Measurements from ENCODE around the gene OR10H1.
A peak's percentile ranks its signal among the peaks of the same experiment; 100 is the strongest.
"Not testable (repeated sequence)": the region's sequence is repeated elsewhere in the genome, so short reads cannot be mapped to it uniquely, and the experiment has no call there.

The OR10H1 gene, protein sequence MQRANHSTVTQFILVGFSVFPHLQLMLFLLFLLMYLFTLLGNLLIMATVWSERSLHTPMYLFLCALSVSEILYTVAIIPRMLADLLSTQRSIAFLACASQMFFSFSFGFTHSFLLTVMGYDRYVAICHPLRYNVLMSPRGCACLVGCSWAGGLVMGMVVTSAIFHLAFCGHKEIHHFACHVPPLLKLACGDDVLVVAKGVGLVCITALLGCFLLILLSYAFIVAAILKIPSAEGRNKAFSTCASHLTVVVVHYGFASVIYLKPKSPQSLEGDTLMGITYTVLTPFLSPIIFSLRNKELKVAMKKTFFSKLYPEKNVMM

DNA sequence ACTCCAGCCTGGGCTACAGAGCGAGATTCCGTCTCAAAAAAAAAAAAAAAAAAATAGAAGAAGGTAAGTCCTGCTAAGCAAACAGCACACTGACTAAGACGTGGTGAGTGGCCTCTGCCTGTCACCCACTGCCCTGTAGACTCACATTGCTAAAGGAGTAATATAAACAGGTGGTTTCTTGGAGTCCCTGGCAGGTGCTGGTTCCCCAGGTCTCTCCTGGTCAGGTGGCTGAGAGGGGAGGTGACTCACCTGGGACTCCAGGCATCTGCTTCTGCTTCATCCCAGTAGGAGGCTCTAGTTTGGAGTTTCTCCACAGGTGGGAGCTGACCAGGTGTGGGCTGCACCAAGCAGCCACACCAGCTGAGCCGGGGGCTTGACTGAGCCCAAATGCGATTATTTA is at the start of gene OR10H1:
TSS of gene OR10H1 (minus strand) at position 359 of the 400 bp plus-strand sequence. CDS start 7,627 bp downstream, outside the sequence.
- H3K9me3 ChIP-seq (ENCODE audit: control insufficient read depth, insufficient read depth, low read length): no peaks in the 10 kb centered on the region
- H3K36me3 ChIP-seq (ENCODE audit: control insufficient read depth, insufficient read depth, low read length): no peaks in the 10 kb centered on the region
- H3K4me1 ChIP-seq (ENCODE audit: control insufficient read depth, insufficient read depth, low read length): no peaks in the 10 kb centered on the region

DNA sequence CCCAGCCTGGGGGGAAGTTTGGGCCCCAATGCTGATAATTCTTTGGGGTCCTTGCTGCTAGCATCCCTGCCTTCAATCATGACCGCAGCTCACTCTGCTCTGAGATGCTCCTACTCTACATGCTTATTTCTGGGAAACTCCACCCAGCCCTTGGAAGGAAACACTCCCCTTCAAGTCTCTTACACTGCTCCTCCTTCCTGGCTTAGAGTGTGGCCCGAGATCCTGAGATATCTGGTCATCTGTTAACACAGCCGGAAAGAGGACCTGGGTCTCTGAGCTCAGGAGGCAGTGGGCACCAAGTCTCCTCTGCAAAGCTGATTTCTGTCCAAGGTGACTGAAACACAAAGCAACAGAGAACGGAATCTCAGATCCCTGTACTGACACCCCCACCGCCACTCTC is 49.4 kb upstream of the OR10H1 start:
- H3K4me1 ChIP-seq (ENCODE audit: control insufficient read depth, insufficient read depth, low read length): peaks cover 8% of the 10 kb centered on the region
- H3K36me3 ChIP-seq (ENCODE audit: control insufficient read depth, insufficient read depth, low read length): no peaks in the 10 kb centered on the region
- H3K4me3 ChIP-seq (ENCODE audit: low read depth, low read length): no peak overlapping the region
- no peak overlapping the region for H3K9ac ChIP-seq (ENCODE audit: low read depth, low read length)
- no peaks in the 10 kb centered on the region for H3K27me3 ChIP-seq (ENCODE audit: control insufficient read depth, insufficient read depth, low read length)
- no peaks in the 10 kb centered on the region for H3K9me3 ChIP-seq (ENCODE audit: control insufficient read depth, insufficient read depth, low read length)

More for the DNA sequence above, at the start of gene OR10H1:
- no peak within 1 kb of the TSS for H3K9ac ChIP-seq (ENCODE audit: low read depth, low read length)
- peaks cover 17% of the 10 kb centered on the region for H3K27me3 ChIP-seq (ENCODE audit: control insufficient read depth, insufficient read depth, low read length)
- H3K4me3 ChIP-seq (ENCODE audit: low read depth, low read length): no peak within 1 kb of the TSS

DNA sequence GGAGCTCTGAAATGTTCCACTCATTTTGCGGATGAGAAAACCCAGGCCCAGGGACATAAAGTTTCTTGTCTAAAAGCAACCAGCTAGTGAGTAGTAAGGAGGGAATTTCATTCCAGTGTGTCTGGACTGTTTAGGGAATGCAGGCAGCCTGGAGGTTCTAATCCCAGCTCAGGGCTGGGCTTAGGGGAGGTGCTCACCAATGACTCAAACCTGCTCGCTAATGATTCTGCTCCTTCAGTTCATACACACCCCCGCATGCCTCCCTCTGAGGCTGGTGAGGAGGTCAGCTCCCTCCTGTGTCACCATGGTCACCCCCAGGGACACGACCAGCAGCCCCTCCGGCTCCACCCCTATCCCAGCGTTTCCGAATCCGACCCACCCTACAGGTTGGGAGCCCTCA is 47.8 kb upstream of the OR10H1 start:
- Histone ChIP-seq H3K4me1 (ENCODE audit: control insufficient read depth, insufficient read depth, low read length) (peaks cover 4% of the 10 kb centered on the region), H3K9ac (ENCODE audit: low read depth, low read length) (no peak overlapping the region), H3K27me3 (ENCODE audit: control insufficient read depth, insufficient read depth, low read length) (no peaks in the 10 kb centered on the region), H3K4me3 (ENCODE audit: low read depth, low read length) (peak overlapping the region; percentile 49), H3K36me3 (ENCODE audit: control insufficient read depth, insufficient read depth, low read length) (no peaks in the 10 kb centered on the region), H3K9me3 (ENCODE audit: control insufficient read depth, insufficient read depth, low read length) (no peaks in the 10 kb centered on the region)

DNA sequence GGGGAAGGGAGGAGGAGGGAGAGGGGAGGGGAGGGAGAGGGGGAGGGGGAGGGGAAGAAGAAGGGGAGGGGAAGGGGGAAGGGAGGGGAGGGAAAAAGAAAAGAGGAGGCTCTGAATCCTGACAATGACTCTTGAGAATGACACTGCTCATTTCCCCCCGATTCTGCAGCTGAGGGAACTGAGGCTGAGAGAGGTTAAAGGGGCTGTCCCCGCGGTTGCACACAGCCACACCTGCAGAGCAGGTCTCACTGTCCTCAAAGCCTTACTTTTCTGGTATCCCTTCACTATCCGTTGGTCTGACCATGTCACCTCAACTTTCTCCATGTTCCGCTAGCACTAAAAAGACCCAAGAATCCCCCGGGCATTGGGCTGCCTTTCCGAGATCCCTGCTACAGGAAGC is 47.0 kb upstream of the OR10H1 start:
- Histone ChIP-seq H3K36me3 (ENCODE audit: control insufficient read depth, insufficient read depth, low read length) (no peaks in the 10 kb centered on the region), H3K27me3 (ENCODE audit: control insufficient read depth, insufficient read depth, low read length) (no peaks in the 10 kb centered on the region), H3K4me3 (ENCODE audit: low read depth, low read length) (peak overlapping the region; percentile 49), H3K9ac (ENCODE audit: low read depth, low read length) (no peak overlapping the region), H3K9me3 (ENCODE audit: control insufficient read depth, insufficient read depth, low read length) (no peaks in the 10 kb centered on the region), H3K4me1 (ENCODE audit: control insufficient read depth, insufficient read depth, low read length) (peaks cover 4% of the 10 kb centered on the region)

DNA sequence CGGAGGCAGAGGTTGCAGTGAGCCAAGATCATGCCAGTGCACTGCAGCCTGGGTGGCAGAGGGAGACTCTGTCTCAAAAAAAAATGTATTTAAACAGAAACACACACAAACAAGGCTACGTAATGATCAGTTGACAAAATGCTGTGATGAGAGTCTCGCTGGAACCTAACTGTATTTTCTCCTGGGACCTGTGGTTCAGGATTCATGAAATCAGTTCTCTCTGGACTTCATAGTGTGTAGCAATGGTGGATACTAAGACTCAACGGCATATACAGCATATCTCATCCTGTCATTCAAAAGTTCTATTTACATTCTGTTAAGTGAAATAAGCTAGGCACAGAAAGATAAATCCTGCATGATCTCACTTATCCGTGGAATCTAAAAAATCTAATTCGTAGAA is 45.1 kb upstream of the OR10H1 start:
- Histone ChIP-seq H3K36me3 (ENCODE audit: control insufficient read depth, insufficient read depth, low read length) (no peaks in the 10 kb centered on the region), H3K4me1 (ENCODE audit: control insufficient read depth, insufficient read depth, low read length) (peaks cover 4% of the 10 kb centered on the region), H3K4me3 (ENCODE audit: low read depth, low read length) (no peak overlapping the region), H3K9ac (ENCODE audit: low read depth, low read length) (no peak overlapping the region), H3K27me3 (ENCODE audit: control insufficient read depth, insufficient read depth, low read length) (no peaks in the 10 kb centered on the region), H3K9me3 (ENCODE audit: control insufficient read depth, insufficient read depth, low read length) (no peaks in the 10 kb centered on the region)

DNA sequence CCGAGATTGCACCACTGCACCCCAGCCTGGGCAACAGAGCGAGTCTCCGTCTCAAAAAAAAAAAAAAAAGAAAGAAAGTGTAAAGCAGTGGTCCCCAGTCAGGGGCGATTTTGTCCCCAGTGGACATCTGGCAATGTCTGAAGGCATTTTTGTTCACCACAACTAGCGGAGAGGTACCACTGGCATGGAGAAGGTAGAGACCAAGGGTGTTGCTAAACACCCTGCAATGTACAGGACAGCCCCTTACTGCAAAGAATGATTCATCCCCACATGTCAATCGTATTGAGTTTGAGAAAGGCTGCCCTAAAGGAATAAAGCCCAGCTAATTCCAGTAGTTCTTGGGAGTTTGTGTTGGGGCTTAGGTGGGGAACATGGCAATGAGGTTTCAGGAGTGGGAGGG is 43.7 kb upstream of the OR10H1 start:
- H3K9me3 ChIP-seq (ENCODE audit: control insufficient read depth, insufficient read depth, low read length): no peaks in the 10 kb centered on the region
- H3K27me3 ChIP-seq (ENCODE audit: control insufficient read depth, insufficient read depth, low read length): no peaks in the 10 kb centered on the region
- no peak overlapping the region for H3K4me3 ChIP-seq (ENCODE audit: low read depth, low read length)
- peaks cover 4% of the 10 kb centered on the region for H3K4me1 ChIP-seq (ENCODE audit: control insufficient read depth, insufficient read depth, low read length)
- H3K9ac ChIP-seq (ENCODE audit: low read depth, low read length): no peak overlapping the region
- no peaks in the 10 kb centered on the region for H3K36me3 ChIP-seq (ENCODE audit: control insufficient read depth, insufficient read depth, low read length)

DNA sequence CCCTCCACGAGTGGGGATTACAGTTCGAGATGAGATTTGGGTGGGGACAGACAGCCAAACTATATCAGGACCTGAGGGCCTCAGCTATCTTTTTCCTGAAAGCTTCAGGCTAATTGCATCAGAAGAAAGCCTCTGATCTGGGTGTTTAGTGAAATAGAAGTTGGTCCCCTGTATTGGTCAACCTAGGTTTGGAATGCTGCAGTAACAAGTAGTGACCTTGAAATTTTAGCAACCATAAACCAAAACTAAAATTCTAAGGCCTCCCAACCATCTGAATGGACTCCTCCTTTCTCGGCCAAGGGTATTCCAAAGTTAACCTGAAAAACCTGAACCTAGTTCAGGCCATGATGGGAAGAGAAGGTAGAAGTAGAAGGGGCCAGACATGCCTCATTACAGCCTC is 34.9 kb upstream of the OR10H1 start:
- Histone ChIP-seq H3K4me3 (ENCODE audit: low read depth, low read length) (no peak overlapping the region), H3K4me1 (ENCODE audit: control insufficient read depth, insufficient read depth, low read length) (no peaks in the 10 kb centered on the region), H3K9ac (ENCODE audit: low read depth, low read length) (no peak overlapping the region), H3K9me3 (ENCODE audit: control insufficient read depth, insufficient read depth, low read length) (no peaks in the 10 kb centered on the region), H3K27me3 (ENCODE audit: control insufficient read depth, insufficient read depth, low read length) (no peaks in the 10 kb centered on the region), H3K36me3 (ENCODE audit: control insufficient read depth, insufficient read depth, low read length) (no peaks in the 10 kb centered on the region)

DNA sequence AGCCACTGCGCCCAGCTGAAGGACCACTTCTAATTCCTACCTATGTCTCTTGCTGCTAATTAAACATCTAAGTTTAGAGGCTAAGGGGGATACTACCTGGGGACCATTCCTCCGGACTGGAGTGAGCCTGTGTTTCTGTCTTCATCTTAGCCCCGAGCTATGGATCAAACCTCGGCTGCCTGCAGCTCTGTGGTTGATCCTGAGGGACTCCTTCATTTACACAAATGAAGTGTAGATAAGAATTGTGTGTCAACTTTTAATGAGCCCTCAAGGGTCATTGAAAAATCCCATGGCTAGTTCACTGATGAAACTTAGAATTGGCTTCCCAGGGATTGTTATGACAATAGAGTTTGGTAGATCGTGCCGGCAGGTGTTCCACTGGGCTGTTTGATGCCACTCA is 31.5 kb upstream of the OR10H1 start:
- Histone ChIP-seq H3K9me3 (ENCODE audit: control insufficient read depth, insufficient read depth, low read length) (no peaks in the 10 kb centered on the region), H3K36me3 (ENCODE audit: control insufficient read depth, insufficient read depth, low read length) (no peaks in the 10 kb centered on the region), H3K4me1 (ENCODE audit: control insufficient read depth, insufficient read depth, low read length) (no peaks in the 10 kb centered on the region), H3K9ac (ENCODE audit: low read depth, low read length) (no peak overlapping the region), H3K4me3 (ENCODE audit: low read depth, low read length) (no peak overlapping the region), H3K27me3 (ENCODE audit: control insufficient read depth, insufficient read depth, low read length) (no peaks in the 10 kb centered on the region)

DNA sequence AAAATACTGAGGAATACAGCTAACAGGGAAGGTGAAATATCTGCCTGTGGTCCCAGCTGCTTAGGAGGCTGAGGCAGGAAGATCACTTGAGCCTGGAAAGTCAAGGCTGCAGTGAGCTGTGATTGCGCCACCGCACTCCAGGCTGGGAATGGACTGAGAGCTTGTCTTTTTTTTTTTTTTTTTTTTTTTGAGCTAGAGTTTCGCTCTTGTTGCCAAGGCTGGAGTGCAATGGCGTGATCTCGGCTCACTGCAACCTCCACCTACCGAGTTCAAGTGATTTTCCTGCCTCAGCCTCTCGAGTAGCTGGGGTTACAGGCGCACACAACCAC is 28.4 kb upstream of the OR10H1 start:
- not testable (repeated sequence) for H3K4me3 ChIP-seq (ENCODE audit: low read depth, low read length); H3K9me3 ChIP-seq (ENCODE audit: control insufficient read depth, insufficient read depth, low read length); H3K4me1 ChIP-seq (ENCODE audit: control insufficient read depth, insufficient read depth, low read length); H3K9ac ChIP-seq (ENCODE audit: low read depth, low read length); H3K36me3 ChIP-seq (ENCODE audit: control insufficient read depth, insufficient read depth, low read length); H3K27me3 ChIP-seq (ENCODE audit: control insufficient read depth, insufficient read depth, low read length)

DNA sequence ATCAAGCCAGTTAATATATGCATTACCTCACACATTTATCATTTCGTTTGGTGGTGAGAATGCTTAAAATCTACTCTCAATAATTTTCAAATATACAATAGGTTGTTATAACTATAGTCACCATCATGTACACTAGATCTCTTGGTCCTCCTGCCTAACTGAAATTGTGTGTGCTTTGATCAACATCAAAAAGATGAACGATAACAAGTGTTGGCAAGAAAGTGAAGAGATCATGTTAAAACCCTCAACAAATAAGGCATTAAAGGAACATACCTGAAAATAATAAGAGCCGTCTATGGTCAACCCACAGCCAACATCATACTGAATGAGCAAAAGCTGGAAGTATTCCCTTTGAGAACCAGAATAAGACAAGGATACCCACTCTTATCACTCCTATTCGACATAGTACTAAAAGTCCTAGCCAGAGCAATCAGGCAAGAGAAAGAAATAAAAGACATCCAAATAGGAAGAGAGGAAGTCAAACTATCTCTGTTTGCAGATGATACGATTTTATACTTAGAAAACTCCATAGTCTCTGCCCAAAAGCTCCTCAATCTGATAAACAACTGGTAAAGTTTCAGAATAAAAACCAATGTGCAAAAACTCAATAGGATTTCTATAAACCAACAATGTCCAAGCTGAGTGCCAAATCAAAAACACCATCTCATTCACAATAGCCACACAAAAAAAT is 27.9 kb upstream of the OR10H1 start:
- Histone ChIP-seq H3K36me3 (ENCODE audit: control insufficient read depth, insufficient read depth, low read length) (no peaks in the 10 kb centered on the region), H3K4me1 (ENCODE audit: control insufficient read depth, insufficient read depth, low read length) (no peaks in the 10 kb centered on the region), H3K9ac (ENCODE audit: low read depth, low read length) (no peak overlapping the region), H3K4me3 (ENCODE audit: low read depth, low read length) (no peak overlapping the region), H3K27me3 (ENCODE audit: control insufficient read depth, insufficient read depth, low read length) (no peaks in the 10 kb centered on the region), H3K9me3 (ENCODE audit: control insufficient read depth, insufficient read depth, low read length) (no peaks in the 10 kb centered on the region)

DNA sequence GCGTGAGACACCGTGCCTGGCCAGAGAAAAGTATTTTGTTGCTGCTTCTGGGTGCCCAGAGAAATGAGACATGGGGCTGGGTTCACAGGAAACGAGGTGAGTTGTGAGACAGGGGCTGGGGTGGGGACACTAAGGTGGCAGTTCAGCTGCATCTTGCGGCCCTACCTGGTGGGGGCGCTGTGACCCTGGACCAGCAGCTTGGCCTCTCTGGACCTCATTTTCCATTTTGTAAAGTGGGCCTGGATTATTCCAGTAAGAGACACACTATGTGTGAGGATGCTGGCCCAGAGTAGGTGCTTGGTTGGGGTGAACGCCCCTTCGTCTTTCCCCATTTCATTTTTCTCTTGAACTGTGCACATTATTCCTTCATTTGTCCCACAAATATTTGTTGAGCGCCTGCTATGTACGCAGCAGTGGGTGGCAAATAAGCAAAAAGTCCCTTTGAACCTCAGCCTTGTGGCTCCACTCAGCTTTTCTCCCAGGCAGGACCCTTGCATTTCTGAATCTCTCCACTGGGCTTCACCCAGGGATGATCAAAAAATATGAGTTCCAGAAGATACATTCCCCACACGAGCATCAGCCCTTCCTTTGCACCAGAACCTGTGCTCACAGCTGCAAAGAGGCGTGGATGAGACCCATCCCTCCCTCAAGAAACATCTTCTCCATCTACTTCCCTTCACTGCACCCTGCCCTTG is 26.6 kb upstream of the OR10H1 start:
- Histone ChIP-seq H3K36me3 (ENCODE audit: control insufficient read depth, insufficient read depth, low read length) (no peaks in the 10 kb centered on the region), H3K4me3 (ENCODE audit: low read depth, low read length) (no peak overlapping the region)

DNA sequence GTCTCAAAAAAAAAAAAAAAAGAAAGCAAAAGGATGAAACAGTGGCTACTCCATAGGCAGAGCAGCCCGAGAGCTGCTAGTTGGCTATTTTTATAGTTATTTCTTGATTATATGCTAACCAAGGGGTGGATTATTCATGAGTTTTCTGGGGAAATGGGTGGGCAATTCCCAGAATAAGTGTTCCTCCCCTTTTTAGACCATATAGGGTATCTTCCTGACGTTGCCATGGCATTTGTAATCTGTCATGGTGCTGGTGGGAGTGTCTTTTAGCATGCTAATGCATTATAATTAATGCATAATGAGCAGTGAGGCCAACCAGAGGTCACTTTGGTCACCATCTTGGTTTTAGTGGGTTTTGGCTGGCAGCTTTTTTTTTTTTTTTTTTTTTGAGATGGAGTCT is 25.4 kb upstream of the OR10H1 start:
- H3K27me3 ChIP-seq (ENCODE audit: control insufficient read depth, insufficient read depth, low read length): no peaks in the 10 kb centered on the region
- H3K36me3 ChIP-seq (ENCODE audit: control insufficient read depth, insufficient read depth, low read length): no peaks in the 10 kb centered on the region
- no peak overlapping the region for H3K4me3 ChIP-seq (ENCODE audit: low read depth, low read length)
- H3K4me1 ChIP-seq (ENCODE audit: control insufficient read depth, insufficient read depth, low read length): peaks cover 9% of the 10 kb centered on the region
- H3K9me3 ChIP-seq (ENCODE audit: control insufficient read depth, insufficient read depth, low read length): no peaks in the 10 kb centered on the region
- no peak overlapping the region for H3K9ac ChIP-seq (ENCODE audit: low read depth, low read length)

More for the DNA sequence above, 26.6 kb upstream of the OR10H1 start:
- Histone ChIP-seq H3K9ac (ENCODE audit: low read depth, low read length) (no peak overlapping the region), H3K27me3 (ENCODE audit: control insufficient read depth, insufficient read depth, low read length) (no peaks in the 10 kb centered on the region), H3K9me3 (ENCODE audit: control insufficient read depth, insufficient read depth, low read length) (no peaks in the 10 kb centered on the region), H3K4me1 (ENCODE audit: control insufficient read depth, insufficient read depth, low read length) (peaks cover 7% of the 10 kb centered on the region)
